ENCODE results near the gene DERL3.

DNA sequence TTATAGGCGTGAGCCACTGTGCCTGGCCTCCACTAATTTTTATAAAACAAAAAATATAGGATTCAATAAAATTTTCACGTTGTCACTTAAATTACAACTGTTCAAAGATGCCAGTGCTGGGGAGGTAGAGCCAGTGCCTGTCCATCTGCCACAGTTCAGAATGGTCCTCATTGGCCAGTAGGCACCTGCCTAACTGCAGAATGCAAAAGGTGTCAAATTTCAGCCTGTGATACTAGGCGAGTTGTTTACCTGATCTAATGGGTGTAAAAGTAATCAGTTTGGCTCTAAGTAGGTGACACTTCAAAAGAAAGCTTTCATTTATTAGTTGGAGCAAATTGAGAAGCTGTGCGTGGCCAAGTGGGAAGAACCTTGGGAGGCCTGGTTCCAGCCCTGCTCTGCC lies 49.7 kb downstream of the DERL3 start:
- TF ChIP-seq POLR2AphosphoS5 (IDR thresholded peaks at IDR 0.05), result no peak
- TF ChIP-seq, protein P1, sequence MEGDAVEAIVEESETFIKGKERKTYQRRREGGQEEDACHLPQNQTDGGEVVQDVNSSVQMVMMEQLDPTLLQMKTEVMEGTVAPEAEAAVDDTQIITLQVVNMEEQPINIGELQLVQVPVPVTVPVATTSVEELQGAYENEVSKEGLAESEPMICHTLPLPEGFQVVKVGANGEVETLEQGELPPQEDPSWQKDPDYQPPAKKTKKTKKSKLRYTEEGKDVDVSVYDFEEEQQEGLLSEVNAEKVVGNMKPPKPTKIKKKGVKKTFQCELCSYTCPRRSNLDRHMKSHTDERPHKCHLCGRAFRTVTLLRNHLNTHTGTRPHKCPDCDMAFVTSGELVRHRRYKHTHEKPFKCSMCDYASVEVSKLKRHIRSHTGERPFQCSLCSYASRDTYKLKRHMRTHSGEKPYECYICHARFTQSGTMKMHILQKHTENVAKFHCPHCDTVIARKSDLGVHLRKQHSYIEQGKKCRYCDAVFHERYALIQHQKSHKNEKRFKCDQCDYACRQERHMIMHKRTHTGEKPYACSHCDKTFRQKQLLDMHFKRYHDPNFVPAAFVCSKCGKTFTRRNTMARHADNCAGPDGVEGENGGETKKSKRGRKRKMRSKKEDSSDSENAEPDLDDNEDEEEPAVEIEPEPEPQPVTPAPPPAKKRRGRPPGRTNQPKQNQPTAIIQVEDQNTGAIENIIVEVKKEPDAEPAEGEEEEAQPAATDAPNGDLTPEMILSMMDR (IDR thresholded peaks at IDR 0.05), result no peak
- TF ChIP-seq POLR2A (IDR thresholded peaks at IDR 0.05), result no peak
